Stimulated activated CD4-positive, alpha-beta T cell treated with anti-CD3 and anti-CD28 coated beads, Interleukin-12 subunit alpha, Interleukin-12 subunit beta, amount 100 ng/mL, for 48 hours (primary cell): Measurements from ENCODE around the gene RNF26.

ENCODE experiments used
- DNase-seq, 3 donors: peaks; one replicate each; pipeline ENCODE4 v3.0.0-alpha.2; 2020; ENCODE audit warnings: low read depth in 2 of 3, low spot score in 1 of 3

Gene RNF26

DNA sequence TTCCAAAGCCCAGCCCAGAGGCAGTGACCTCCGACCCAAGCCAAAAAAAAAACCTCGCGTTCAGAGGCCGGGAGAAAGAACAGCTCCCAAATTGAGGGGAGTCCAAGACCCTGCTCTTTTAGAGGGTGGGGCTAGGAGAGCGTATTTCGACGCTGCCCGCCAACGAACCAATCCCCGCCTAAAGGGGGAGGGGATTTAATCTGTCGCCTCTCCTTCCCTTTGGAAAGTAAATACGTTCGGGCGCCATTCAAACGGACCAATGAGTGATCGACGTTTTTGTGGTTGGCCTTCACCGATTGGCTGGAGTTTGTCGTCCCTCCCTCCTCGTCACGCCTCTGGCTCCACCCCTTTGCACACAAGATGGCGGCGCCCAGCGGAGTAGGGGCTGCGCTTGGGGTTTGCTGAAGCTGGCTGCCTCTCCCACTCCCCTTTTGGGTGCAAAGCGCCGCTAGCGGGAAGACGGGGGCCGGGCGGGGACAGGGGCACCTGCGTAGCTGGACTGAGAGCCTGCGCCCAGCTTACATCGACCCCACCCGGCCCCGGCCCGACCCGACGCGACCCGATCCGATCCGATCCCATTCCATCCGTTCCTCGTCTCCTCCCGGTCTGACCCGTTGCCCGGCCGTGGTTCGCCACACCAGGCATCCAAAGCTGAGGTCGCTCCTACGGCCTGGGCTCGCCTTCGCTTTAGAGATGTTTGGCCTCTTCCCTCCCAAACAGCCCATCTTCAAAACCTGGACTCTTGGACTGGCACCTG lies at the start of gene RNF26:
Gene RNF26, plus strand, starts transcription at position 354 of the 757 bp plus-strand sequence. CDS start 596 bp downstream, outside the sequence.
- DNase-seq: peak; percentile 87 to 96 (median 92)

DNA sequence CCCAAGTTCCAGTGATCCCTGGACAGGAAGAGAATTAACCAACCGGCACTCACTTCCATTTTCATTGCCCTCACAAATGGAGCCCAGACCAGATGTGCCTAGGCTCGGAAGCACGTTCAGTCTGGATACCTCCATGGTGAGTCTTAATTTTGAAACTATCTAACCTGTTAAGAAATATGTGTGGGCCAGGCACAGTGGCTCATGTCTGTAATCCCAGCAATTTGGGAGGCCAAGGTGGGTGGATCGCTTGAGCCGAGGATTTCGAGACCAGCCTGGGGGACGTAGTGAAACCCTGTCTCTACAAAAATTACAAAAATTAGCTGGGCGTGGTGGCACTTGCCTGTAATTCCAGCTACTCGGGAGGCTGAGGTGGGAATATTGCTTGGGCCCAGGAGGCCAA lies 48.9 kb upstream of the RNF26 start:
- no peak for DNase-seq

DNA sequence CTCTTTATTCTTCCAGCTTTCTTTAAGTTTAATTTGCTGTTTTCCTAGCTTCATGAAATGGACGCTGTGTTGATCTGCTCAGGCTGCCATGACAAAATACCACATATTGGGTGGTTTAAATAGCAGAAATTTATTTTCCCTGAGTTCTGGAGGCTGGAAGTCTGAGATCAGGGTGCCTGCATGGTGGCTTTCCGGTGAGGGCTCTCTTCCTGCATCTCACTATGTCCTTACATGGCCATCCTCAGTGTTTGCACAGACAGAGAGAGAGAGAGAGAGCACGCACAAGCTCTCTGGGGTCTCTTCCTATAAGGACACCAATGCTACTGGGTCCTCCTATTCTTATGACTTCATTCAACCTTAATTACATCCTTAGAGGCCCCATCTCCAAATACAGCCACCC lies 46.1 kb upstream of the RNF26 start:
- no peak for DNase-seq

DNA sequence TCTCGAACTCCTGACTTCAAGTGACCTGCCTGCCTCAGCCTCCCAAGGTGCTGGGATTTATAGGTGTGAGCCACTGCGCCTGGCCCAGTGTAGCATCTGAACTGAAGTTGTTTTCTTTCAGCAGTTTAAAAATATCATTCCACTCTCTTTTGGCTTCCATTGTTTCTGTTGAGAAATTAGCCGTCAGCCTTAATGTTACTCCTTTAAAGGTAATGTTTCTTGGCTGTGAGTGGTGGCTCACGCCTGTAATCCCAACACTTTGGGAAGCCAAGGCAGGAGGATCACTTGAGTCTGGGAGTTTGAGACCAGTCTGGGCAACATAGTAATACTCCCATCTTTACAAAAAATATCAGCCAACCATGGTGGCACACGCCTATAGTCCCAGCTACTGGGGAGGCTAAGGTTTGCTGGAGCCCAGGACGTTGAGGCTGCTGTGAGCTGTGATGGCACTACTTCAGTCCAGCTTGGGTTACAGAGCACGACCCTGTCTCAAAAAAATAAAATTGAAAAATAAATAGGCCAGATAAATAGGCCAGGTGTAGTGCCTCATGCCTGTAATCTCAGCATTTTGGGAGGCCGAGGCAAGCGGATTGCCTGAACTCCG lies 43.3 kb upstream of the RNF26 start:
- DNase-seq: no peak

DNA sequence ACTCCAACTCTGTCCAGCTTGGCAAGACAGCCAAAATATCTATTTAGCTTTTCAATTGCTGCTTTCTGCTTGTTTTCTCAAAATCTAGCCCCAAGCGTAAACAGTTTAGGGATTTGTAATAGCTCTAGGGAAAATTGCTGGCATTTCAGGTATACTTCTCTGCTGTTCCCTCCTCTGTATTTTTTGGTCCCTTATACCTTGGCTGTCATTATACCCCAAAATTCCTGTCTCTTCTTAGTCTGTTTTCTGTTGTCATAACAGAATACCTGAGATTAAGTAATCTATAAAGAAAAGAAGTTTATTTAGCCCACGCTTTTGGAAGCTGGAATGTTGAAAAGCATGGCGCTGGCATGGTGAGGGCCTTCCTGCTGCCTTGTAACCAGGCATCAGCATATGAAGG lies 40.9 kb upstream of the RNF26 start:
- DNase-seq: no peak

DNA sequence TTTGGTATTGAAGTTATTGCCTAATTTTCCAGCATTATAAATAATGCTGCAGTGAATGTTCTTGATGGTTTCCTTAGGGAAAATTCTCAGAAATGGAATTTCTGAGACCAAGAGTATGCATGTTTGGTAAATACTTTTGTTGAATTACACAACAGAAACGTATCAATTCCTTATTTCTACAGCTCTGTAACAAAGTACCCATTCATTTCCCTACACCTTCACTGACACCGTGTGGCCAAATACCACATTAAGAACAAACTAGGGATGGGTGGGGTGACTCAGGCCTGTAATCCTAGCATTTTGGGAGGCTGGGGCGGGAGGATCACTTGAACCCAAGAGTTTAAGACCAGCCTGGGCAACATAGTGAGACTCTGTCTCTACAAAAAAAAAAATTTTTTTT lies 39.1 kb upstream of the RNF26 start:
- no peak for DNase-seq

DNA sequence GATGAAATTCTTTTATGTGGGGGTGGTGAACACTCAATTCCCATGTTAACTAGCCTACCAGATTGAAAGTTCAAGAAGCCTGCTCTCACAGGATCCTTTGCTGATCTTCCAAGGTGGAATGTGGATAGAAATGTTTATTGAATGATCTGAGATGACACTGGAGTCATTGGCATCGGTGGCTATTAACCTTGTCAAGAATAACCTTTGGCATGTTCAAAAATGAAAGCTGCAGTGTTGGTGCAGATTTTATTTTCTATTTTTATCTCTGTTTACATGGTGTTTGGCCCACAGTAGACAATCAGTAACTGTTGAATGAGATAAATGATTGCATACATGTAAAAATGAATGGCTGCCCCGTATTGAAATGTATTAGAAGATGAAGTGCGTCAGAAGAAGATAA lies 36.4 kb upstream of the RNF26 start:
- no peak for DNase-seq

DNA sequence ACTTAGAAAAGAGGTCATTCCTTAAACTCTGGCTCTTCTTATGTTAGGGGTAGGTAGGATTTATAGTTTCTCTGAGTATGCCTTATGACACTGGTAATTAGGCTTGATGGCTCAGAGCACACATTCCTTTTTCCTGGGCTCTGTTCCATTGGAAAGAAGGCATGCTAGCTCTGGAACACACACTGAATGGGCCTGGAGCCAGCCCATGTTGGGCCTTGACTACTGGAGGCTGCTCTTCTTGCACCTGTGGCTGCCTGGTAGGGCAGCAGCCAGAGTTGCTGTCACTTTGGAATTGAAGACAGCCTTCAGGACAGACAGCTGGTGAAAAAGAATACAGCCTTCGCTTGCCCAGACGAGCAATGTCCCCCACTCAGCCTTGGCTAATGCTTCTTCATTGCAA lies 35.6 kb upstream of the RNF26 start:
- DNase-seq: no peak

DNA sequence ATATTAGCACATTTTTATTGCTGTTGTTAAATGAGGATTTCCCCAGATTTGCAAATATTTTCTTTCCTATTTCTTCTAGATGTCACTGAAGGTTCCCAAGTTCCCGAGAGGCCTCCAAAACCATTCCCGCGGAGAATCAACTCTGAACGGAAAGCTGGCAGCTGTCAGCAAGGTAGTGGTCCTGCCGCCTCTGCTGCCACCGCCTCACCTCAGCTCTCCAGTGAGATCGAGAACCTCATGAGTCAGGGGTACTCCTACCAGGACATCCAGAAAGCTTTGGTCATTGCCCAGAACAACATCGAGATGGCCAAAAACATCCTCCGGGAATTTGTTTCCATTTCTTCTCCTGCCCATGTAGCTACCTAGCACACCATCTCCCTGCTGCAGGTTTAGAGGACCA lies 34.9 kb upstream of the RNF26 start:
- no peak for DNase-seq

DNA sequence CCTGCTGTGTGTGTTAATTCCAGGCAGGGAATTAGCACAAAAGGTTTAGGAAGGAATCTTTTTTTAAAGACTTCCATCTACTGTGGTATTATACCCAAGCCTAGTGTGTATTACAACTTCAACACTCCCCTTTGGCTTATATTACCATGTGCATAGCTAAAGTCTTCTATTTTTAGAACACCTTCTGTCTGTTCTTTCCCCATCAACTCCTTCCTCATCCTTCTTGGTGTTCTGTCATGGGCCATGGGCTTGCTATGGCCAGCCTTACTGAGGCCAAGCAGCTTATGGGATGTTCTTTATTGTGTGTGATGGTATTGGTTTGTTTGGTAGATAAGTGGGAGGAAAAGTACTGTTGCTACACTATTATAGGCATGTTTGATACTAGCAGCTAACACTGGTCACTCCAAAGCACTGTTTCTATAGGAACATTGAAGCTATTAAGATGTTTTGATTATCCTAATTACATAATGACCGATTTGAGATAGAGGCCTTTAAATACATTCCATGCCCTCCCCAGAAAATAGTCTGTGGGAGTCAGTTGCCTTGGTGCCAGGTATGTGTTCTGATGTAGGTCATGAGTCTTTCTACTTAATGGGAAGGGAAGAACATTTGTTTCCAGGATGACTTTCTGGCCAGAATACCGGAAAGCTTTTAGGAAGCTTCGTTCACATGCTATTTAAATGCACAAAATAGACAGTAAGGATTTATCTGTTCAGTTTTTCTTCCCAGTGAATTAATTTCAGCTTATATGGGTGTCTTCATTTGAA lies 33.9 kb upstream of the RNF26 start:
- DNase-seq: no peak

DNA sequence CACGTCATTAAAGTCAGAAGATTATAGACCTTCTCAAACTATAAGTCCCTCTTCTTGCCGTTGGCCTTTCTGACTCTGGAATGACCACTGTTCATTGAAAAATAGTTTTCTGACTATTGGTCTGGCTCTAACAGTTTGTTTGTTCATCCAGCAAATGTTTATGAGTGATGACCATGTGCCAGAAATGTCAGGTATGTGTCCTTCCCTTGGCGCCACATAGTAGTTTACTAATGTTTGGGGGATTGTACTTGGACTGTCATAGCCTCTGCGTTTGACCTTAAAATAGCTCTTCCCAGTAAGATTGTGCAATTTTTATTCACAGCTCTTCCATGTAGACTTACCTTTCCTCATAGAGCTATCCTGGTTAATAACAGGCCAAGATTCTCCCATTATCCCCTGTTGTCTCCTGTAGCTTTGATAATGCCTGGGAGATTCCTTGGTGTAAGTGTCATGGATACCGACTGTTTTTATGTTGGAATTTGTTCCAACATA lies 31.1 kb upstream of the RNF26 start:
- no peak for DNase-seq

DNA sequence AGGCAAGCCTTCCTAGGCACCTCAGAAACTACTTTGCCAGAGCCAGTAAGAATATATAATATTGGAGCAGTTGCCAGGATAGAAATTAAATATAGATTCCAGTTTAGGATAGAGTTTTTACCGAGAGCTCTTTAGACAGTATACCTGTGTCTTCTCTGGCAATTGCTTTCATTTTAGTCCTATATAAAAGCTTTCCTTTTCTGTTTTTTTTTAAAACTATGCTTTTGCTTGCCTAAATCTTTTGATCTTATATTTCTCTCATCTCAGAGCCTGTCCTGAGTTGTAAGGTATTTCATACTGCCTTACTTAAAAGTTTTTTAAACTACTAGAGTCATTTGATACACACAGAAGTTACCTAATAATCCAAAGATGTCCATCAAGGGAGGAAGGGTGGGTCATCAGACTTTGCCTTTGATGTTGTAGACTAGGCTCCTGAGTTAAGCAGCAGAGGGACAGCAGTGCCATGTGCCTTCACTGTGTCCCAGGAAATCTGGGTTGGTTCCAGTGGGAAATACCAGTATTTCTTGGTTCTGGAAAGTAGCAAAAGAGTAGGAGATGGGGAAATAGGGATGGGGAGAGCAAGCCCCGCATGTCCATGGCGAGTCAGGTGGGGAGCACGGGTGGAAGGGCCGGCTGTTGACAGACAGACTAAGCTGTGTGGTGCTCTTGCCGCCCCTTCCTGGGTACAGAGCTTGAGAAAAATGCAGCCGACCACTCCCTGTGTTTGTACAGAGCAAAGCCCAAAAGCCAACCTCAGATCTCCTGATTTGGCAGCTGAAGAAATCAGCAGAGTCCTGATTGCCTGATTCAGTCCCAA lies 28.6 kb upstream of the RNF26 start:
- DNase-seq: no peak

DNA sequence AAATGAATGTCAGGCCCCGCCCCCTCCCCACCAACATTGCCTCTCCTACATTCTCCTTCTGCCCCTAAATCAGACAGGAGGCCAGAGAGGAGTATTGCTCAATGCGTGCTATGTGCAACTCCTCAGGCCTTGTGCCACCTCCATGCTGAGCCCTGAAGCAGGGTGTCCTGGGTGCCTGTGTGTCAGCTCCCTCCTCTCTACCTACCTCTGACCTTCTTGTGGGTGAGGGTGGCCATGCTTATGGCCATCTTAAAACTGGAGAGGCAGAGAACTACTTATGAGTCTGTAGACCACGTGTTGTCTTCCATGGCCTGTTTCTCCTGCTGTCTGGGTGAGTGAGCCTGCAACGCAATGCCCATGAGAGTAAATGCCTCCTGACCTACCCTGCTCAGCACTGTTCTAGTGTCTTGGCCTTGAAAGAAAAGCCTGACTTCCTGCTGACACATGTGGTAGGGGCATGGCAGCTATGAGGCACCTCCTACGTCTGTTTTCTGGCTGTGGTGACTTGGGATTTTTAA lies 27.9 kb upstream of the RNF26 start:
- no peak for DNase-seq

DNA sequence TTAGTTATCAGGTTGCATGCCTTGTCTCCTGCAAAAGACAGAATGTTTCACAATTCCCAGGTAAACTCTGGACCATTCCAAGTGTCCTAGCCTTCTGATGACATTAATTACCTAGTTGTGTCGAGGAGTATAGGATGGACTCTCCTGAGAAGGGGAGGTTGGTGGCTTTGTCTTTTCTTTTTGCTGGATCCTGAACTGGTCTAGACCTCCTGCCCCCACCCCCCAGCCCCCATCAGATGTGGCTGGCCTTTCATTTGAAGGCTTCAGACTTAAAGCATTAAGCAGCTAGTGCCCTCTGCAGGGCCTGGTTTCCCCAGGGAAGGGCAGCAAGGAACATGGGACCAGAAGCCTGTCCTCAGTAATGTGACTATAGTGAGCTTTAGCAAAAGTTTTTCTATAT lies 27.1 kb upstream of the RNF26 start:
- no peak for DNase-seq

DNA sequence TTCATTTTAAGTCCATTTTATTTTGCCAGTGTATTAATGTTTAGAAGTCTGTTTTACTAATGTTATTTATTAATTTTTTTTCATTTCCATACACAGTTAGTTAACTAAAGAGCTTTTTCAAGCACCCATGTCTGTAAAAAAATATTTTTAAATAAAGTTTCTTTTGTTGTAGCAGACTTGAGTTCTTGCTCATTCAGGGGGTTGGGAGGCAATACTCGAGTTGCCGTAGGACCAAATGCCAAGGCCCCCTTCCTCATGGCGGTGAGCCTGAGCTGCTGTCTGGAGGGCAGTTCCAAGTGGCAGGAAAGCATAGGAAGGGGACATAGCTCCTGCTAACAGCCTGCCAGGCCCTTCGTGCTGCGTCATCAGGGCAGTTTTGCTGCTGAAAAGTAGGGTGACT lies 26.4 kb upstream of the RNF26 start:
- no peak for DNase-seq

DNA sequence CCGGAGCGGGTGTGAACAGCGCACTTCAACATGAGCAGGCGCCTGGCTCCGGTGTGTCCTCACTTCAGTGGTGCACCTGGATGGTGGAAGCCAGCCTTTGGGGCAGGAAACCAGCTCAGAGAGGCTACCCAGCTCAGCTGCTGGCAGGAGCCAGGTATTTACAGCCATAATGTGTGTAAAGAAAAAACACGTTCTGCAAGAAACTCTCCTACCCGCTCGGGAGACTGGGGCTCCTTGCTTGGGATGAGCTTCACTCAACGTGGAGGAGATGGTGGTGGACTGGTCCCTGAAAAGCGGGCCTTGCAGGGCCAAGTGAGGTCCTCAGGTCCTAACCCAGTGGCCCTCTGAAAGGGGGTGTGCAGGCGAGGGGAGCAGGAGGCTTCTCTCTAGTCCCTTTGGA lies 24.9 kb upstream of the RNF26 start:
- DNase-seq: no peak

DNA sequence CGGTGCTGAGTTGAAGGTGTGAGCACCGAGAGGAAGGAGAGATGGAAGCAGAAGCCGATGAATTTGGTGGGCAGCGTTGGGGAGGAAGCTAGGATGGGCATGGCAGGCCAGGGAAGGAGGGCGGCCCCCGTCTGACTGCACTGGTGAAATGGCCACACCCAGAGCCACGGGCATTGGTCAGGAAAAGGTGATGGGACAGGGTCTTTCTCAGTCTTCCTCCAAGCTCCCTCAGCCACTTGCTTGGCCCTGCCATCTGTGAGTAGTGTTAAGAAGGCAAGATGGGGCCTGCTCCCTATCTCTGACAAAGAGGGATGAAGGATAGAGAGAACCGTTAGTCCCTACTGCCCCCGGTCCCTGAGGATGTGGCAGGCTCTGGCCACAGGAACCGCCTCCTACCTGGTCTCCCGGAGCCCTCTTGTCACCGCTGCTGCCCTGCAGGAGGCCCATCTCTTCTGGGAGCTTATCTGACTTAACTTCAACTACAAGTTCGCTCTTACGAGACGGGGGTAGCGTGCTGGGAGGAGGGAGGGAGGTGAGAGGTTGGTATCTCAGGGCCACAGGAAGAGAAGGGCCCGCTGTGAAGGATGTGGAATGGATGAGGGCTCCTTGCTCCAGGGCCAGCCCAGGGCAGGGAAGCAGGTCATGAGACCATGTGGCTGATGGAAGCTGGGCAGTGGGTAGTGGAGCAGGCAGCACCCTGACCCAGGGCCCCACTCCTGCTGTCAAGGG lies 24.2 kb upstream of the RNF26 start:
- no peak for DNase-seq

DNA sequence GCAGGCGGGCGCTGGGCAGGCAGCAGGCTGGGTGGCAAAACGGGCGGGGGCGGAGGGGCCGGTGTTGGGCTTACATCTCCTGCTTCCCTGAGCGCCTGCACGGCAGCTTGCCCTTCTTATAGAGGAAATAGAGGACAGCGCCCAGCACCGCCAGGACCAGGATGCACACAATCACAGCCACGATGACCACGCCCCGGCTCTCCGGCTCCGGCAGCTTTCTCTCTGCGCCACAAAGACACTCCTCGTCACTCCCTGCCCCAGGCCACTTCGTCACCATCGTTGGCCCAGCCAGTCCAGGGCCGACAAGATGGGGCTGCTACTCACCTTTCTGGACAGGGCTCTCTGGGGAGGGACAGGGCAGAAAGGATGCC lies 23.7 kb upstream of the RNF26 start:
- no peak for DNase-seq

DNA sequence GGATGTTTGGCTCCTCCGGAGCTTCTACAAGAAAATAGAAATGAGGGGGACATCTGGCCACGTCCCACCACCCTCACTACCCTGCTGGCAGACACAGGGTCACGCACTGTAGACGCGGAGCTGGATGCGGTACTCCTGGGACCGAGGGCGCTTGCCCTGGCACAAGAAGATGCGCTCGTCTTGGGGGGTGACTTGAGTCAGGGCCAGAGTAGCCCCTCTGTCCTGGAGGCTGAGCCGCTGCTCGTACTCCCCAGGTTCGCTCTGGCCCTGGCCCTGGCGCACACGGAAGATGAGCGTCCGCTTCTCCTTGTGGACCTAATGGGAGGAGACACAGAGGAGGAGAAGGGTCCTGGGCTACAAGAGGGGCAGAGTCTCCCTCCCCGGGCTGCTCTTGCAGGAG lies 19.6 kb upstream of the RNF26 start:
- no peak for DNase-seq
